ACC112 (cell line): ENCODE results near the gene SPATA12.

Source experiments
- H2AFZ ChIP-seq: fragments of 200-600 bp; sonication (generic); one replicate; pipeline ENCODE4 v1.6.0; 2017; ENCODE audit warnings: antibody characterized with exemption, low read length; ENCODE audit not compliant: unreplicated experiment
- H3K27ac ChIP-seq: fragments of 200-600 bp; sonication (generic); 2 replicates; pipeline ENCODE4 v1.5.1; 2014; ENCODE audit warnings: low read depth, mild to moderate bottlenecking, antibody characterized with exemption, low read length, moderate library complexity
- H3K27me3 ChIP-seq: fragments of 200-600 bp; sonication (generic); 2 replicates; pipeline ENCODE4 v1.6.1; 2014; ENCODE audit warnings: mild to moderate bottlenecking, antibody characterized with exemption, low read length, moderate library complexity, mixed read lengths; ENCODE audit not compliant: insufficient read depth
- H3K36me3 ChIP-seq: fragments of 200-600 bp; sonication (generic); 2 replicates; pipeline ENCODE4 v1.6.1; 2016; ENCODE audit warnings: mild to moderate bottlenecking, antibody characterized with exemption, low read length, moderate library complexity, mixed read lengths; ENCODE audit not compliant: insufficient read depth
- H3K4me1 ChIP-seq: fragments of 200-600 bp; sonication (generic); one replicate; pipeline ENCODE4 v1.6.1; 2016; ENCODE audit warnings: low read length, mixed read lengths; ENCODE audit not compliant: insufficient read depth, unreplicated experiment, control insufficient read depth
- H3K4me3 ChIP-seq: fragments of 200-600 bp; sonication (generic); 2 replicates; pipeline ENCODE4 v1.5.1; 2014; ENCODE audit warnings: mild to moderate bottlenecking, low read depth, low read length
- H3K79me2 ChIP-seq: fragments of 200-600 bp; sonication (generic); one replicate; pipeline ENCODE4 v1.6.0; 2016; ENCODE audit warnings: low read length; ENCODE audit not compliant: control insufficient read depth, unreplicated experiment, insufficient read depth

SPATA12 gene

GRCh38 chr3:57029924-57030323, 30.5 kb upstream of the SPATA12 start:
- no peaks in the 10 kb centered on the region for H3K36me3 ChIP-seq
- H3K27ac ChIP-seq: no peak overlapping the region
- no peaks in the 10 kb centered on the region for H3K27me3 ChIP-seq
- H3K79me2 ChIP-seq: no peaks in the 10 kb centered on the region
- H3K4me3 ChIP-seq: no peak overlapping the region
- no peak overlapping the region for H2AFZ ChIP-seq
- H3K4me1 ChIP-seq: no peaks in the 10 kb centered on the region

DNA sequence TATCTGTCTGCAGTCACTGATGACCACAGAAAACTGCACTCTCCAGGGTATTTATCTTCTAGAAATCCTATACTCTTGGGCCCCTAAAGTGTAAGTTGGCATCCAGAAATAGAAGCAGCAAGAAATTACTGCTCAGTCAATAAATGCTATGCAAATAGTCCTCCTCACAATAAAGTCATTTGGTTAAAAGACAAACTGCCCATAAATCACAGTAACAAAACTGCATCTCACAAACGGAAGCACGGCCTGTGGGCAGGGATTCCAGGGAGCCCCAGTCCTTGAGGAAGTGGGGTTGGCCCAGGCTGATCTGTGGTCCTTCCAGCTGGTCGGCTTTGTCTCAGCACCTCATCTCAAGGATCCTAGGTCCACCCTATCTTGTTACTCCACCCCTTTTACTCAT, 29.7 kb upstream of the SPATA12 start:
- no peaks in the 10 kb centered on the region for H3K27me3 ChIP-seq
- no peak overlapping the region for H3K4me3 ChIP-seq
- H3K4me1 ChIP-seq: no peaks in the 10 kb centered on the region
- H2AFZ ChIP-seq: no peak overlapping the region
- no peaks in the 10 kb centered on the region for H3K36me3 ChIP-seq
- no peak overlapping the region for H3K27ac ChIP-seq
- no peaks in the 10 kb centered on the region for H3K79me2 ChIP-seq

GRCh38 chr3:57031631-57032541, 28.6 kb upstream of the SPATA12 start:
- Histone ChIP-seq H3K27ac (no peak overlapping the region), H3K79me2 (no peaks in the 10 kb centered on the region), H3K27me3 (no peaks in the 10 kb centered on the region), H2AFZ (no peak overlapping the region), H3K4me1 (no peaks in the 10 kb centered on the region), H3K4me3 (no peak overlapping the region), H3K36me3 (no peaks in the 10 kb centered on the region)

- no peaks in the 10 kb centered on the region for H3K79me2 ChIP-seq
- no peaks in the 10 kb centered on the region for H3K27me3 ChIP-seq
- H3K27ac ChIP-seq: no peak overlapping the region
- H3K4me3 ChIP-seq: no peak overlapping the region
- no peak overlapping the region for H2AFZ ChIP-seq
- no peaks in the 10 kb centered on the region for H3K36me3 ChIP-seq
- no peaks in the 10 kb centered on the region for H3K4me1 ChIP-seq
Measured at GRCh38 chr3:57036952-57037351, 23.5 kb upstream of the SPATA12 start.

- Histone ChIP-seq H3K4me3 (no peak overlapping the region), H3K27me3 (no peaks in the 10 kb centered on the region), H3K36me3 (no peaks in the 10 kb centered on the region), H3K79me2 (no peaks in the 10 kb centered on the region), H3K27ac (no peak overlapping the region), H2AFZ (no peak overlapping the region), H3K4me1 (no peaks in the 10 kb centered on the region)
Measured at GRCh38 chr3:57038466-57039164, 21.8 kb upstream of the SPATA12 start.

- Histone ChIP-seq H3K4me1 (no peaks in the 10 kb centered on the region), H2AFZ (no peak overlapping the region), H3K4me3 (no peak overlapping the region), H3K27me3 (no peaks in the 10 kb centered on the region), H3K27ac (no peak overlapping the region), H3K79me2 (no peaks in the 10 kb centered on the region), H3K36me3 (no peaks in the 10 kb centered on the region)
Measured at GRCh38 chr3:57041674-57042073, 18.8 kb upstream of the SPATA12 start.

DNA sequence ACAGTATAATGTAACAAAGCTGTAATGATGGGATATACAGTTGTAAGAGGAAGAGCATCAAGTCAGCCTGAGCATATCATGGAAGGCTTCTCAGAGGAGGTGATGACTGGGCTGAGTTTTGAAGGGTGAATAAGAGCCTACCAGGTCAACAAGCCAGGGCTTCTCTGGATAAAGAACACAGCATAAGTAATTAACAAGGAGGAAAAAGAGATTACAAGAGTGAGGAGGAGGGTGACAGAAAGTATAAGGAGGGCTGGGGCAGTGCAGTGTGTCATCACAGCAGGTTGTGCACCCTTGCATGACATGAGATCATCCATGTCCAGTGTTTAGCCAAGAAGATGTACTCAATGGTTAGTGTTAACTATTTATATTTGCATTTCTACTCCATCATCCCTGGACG, 16.9 kb upstream of the SPATA12 start:
- Histone ChIP-seq H3K27me3 (no peaks in the 10 kb centered on the region), H3K27ac (no peak overlapping the region), H3K4me1 (no peaks in the 10 kb centered on the region), H3K79me2 (no peaks in the 10 kb centered on the region), H3K36me3 (no peaks in the 10 kb centered on the region), H2AFZ (no peak overlapping the region), H3K4me3 (no peak overlapping the region)

DNA sequence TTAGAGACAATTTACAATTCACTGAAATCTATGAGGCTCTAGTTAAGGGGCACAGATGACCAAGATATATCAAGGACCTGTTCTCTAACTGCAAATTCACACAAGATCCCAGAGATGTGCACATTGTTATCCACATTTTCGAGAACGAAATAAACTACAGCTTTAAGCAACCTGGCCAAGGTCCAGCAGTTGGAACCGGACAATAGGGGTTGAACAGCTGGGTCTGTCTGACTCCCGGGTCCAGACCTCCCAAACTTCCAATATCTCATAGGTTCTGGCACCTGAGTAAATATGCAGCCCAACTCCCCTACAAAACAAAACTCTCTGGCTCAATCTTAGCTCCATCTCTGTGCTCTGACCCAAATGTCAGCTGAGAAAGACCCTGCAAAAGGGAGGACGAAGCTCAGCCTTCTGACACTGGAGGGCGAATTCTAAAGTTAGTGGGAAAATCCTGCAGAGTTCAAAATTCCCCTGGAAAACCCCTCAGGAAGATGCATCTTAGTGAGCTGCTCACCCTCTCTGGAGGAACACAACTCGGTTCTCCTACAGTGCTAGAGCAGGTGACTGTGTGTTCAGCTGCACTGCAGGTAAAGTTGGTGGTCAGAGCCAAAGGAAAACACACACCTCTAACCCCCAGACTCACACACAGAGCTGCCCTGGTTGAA, 14.2 kb upstream of the SPATA12 start:
- no peak overlapping the region for H3K27ac ChIP-seq
- no peaks in the 10 kb centered on the region for H3K4me1 ChIP-seq
- H3K27me3 ChIP-seq: no peaks in the 10 kb centered on the region
- no peak overlapping the region for H3K4me3 ChIP-seq
- H3K36me3 ChIP-seq: no peaks in the 10 kb centered on the region
- H3K79me2 ChIP-seq: no peaks in the 10 kb centered on the region
- H2AFZ ChIP-seq: no peak overlapping the region

GRCh38 chr3:57048052-57048671, 12.3 kb upstream of the SPATA12 start:
- Histone ChIP-seq H3K4me1 (no peaks in the 10 kb centered on the region), H3K27me3 (no peaks in the 10 kb centered on the region)

GRCh38 chr3:57048728-57049127, 11.7 kb upstream of the SPATA12 start:
- Histone ChIP-seq H3K36me3 (no peaks in the 10 kb centered on the region), H3K27ac (no peak overlapping the region), H2AFZ (no peak overlapping the region), H3K4me3 (no peak overlapping the region), H3K4me1 (no peaks in the 10 kb centered on the region), H3K27me3 (no peaks in the 10 kb centered on the region), H3K79me2 (no peaks in the 10 kb centered on the region)

More at GRCh38 chr3:57048052-57048671, 12.3 kb upstream of the SPATA12 start:
- Histone ChIP-seq H3K27ac (no peak overlapping the region), H2AFZ (no peak overlapping the region), H3K79me2 (no peaks in the 10 kb centered on the region), H3K36me3 (no peaks in the 10 kb centered on the region), H3K4me3 (no peak overlapping the region)
